ENCODE data around the gene TDRD10.

The TDRD10 gene

DNA sequence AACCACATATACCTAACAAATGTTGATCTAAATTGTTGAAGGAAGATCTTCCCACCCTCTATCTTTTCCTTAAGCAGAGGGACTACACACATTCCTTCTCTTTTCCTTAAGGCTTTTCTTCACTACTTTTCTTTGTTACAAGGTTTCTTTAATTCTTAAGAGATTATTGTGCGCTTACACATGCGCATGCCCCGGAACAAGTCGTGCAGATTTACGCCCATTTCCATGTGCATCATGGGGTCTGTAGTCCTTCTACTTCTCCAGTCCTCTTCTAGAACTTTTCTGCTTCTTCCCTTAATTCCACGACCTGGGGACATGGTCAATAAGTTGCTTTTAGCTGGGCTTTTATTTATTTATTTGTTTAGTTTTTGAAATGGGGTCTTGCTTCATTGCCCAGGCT is 63.9 kb downstream of the TDRD10 start:
- ATAC-seq (ENCODE audit: insufficient read depth, low read depth) = no peak
- TF ChIP-seq EZH2 (IDR thresholded peaks at IDR 0.05; ENCODE audit: borderline replicate concordance, low read depth, low read length, severe bottlenecking) = no peak
- TF ChIP-seq, protein P1, sequence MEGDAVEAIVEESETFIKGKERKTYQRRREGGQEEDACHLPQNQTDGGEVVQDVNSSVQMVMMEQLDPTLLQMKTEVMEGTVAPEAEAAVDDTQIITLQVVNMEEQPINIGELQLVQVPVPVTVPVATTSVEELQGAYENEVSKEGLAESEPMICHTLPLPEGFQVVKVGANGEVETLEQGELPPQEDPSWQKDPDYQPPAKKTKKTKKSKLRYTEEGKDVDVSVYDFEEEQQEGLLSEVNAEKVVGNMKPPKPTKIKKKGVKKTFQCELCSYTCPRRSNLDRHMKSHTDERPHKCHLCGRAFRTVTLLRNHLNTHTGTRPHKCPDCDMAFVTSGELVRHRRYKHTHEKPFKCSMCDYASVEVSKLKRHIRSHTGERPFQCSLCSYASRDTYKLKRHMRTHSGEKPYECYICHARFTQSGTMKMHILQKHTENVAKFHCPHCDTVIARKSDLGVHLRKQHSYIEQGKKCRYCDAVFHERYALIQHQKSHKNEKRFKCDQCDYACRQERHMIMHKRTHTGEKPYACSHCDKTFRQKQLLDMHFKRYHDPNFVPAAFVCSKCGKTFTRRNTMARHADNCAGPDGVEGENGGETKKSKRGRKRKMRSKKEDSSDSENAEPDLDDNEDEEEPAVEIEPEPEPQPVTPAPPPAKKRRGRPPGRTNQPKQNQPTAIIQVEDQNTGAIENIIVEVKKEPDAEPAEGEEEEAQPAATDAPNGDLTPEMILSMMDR (IDR thresholded peaks at IDR 0.05; ENCODE audit: borderline replicate concordance, extremely low read depth, low read length, poor library complexity, severe bottlenecking) = no peak
- H3K27me3 ChIP-seq (ENCODE audit: insufficient read depth, low read length, poor library complexity) = peaks cover 17% of the 10 kb centered on the region

DNA sequence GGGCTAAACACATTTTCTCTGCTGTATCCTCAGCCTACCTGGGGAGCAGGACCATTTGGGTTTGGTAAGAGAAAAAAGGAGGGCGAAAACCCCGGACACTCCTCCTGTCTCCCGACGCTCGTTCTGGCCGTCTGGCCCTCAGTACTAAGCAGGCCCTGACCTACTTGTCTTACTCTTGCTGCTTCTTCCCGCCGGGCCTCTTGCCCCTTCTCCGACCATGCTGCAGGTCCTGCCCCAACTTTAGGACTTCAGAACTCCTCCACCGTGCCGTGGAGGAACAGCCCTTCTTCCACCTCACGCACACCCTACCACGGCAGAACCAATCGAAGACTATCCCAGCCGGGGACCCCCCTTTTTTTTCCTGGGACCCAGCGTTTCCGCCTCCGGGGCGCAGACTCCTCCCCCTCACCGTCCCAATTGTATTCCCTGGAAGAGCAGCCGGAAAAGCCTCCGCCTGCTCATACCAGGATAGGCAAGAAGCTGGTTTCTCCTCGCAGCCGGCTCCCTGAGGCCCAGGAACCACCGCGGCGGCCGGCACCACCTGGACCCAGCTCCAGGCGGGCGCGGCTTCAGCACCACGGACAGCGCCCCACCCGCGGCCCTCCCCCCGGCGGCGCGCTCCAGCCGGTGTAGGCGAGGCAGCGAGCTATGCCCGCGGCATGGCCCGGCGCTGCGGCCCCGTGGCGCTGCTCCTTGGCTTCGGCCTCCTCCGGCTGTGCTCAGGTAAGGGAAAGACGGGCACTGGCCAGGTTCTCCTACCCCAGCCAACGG is 65.6 kb downstream of the TDRD10 start, which contains the start of gene CHRNB2:
CHRNB2 (plus strand) TSS at position 393 of the 771 bp plus-strand sequence; CDS start at position 660, 267 bp downstream.
- peaks cover 25% of the 10 kb centered on the region for H4K20me1 ChIP-seq (ENCODE audit: insufficient read depth, low read length)
- peaks cover 7% of the 10 kb centered on the region for H3K4me1 ChIP-seq (ENCODE audit: insufficient read depth, low read length)
- no peak within 1 kb of the TSS for H3K9ac ChIP-seq (ENCODE audit: low read depth, low read length)
- H3K4me2 ChIP-seq (ENCODE audit: insufficient read depth, low read length) = peak within 1 kb of the TSS; percentile 53
- H3K27ac ChIP-seq (ENCODE audit: low read length) = no peak within 1 kb of the TSS
- peak; percentile 50 for TF ChIP-seq EZH2 (IDR thresholded peaks at IDR 0.05; ENCODE audit: borderline replicate concordance, low read depth, low read length, severe bottlenecking)
- TF ChIP-seq, protein P1 (IDR thresholded peaks at IDR 0.05; ENCODE audit: borderline replicate concordance, extremely low read depth, low read length, poor library complexity, severe bottlenecking) = no peak
- no peak within 1 kb of the TSS for H2AFZ ChIP-seq (ENCODE audit: low read depth, low read length)
- peaks cover 17% of the 10 kb centered on the region for H3K27me3 ChIP-seq (ENCODE audit: insufficient read depth, low read length, poor library complexity)
- DNase-seq (peak; percentile 80), ATAC-seq (ENCODE audit: insufficient read depth, low read depth) (peak; percentile 99)
- no peaks in the 10 kb centered on the region for H3K36me3 ChIP-seq (ENCODE audit: insufficient read depth, low read length)
- no peak within 1 kb of the TSS for H3K4me3 ChIP-seq (ENCODE audit: low read depth in 1 of 2, low read length in 2 of 2)
- no peaks in the 10 kb centered on the region for H3K79me2 ChIP-seq (ENCODE audit: insufficient read depth, low read length)
- H3K9me3 ChIP-seq (ENCODE audit: insufficient read depth, low read length, severe bottlenecking) = no peaks in the 10 kb centered on the region

More for the DNA sequence above, 63.9 kb downstream of the TDRD10 start:
- no peak overlapping the region for H2AFZ ChIP-seq (ENCODE audit: low read depth, low read length)
- peaks cover 19% of the 10 kb centered on the region for H4K20me1 ChIP-seq (ENCODE audit: insufficient read depth, low read length)
- no peak overlapping the region for H3K9ac ChIP-seq (ENCODE audit: low read depth, low read length)
- no peaks in the 10 kb centered on the region for H3K9me3 ChIP-seq (ENCODE audit: insufficient read depth, low read length, severe bottlenecking)
- no peak overlapping the region for H3K4me3 ChIP-seq (ENCODE audit: low read depth in 1 of 2, low read length in 2 of 2)
- no peak for DNase-seq
- no peaks in the 10 kb centered on the region for H3K36me3 ChIP-seq (ENCODE audit: insufficient read depth, low read length)
- H3K4me1 ChIP-seq (ENCODE audit: insufficient read depth, low read length) = peaks cover 7% of the 10 kb centered on the region
- H3K79me2 ChIP-seq (ENCODE audit: insufficient read depth, low read length) = no peaks in the 10 kb centered on the region
- no peak overlapping the region for H3K4me2 ChIP-seq (ENCODE audit: insufficient read depth, low read length)
- H3K27ac ChIP-seq (ENCODE audit: low read length) = no peak overlapping the region

DNA sequence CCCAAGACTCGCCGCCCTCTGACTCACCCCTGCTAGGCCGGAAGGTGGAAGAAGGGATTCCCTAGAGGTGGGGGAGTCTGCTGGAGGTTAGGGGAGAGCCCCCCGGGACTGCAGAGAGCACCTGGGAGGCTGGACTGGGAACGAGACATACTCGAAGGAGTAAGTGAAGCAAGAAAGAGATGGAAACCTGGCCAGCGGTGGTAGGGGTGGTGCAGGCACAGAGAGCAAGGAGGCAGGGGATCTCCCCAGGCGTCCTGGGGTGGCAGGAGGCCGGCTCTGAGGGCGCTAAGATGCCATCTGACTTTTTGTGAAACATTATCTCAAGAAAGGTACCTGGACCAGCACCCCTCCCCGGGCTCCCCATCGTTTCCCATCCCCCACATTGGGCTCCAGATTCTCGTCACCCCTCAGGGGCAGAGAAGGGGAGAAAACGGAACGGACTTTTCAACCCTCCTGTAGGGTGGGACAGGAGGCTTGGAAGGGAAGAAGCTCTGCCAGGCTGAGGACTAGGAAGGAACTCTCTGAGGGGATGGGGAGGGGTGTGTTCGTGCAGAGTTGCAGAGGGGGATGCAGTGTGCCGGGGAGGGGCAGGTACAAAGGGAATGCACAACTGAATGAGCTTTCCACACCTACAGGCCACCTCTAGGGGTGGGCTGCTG is 66.3 kb downstream of the TDRD10 start:
- no peak overlapping the region for H3K27ac ChIP-seq (ENCODE audit: low read length)
- peak overlapping the region; percentile 53 for H3K4me2 ChIP-seq (ENCODE audit: insufficient read depth, low read length)

More for the DNA sequence above, 66.3 kb downstream of the TDRD10 start:
- Histone ChIP-seq H3K36me3 (ENCODE audit: insufficient read depth, low read length) (no peaks in the 10 kb centered on the region), H3K79me2 (ENCODE audit: insufficient read depth, low read length) (no peaks in the 10 kb centered on the region), H3K27me3 (ENCODE audit: insufficient read depth, low read length, poor library complexity) (peaks cover 17% of the 10 kb centered on the region), H3K9ac (ENCODE audit: low read depth, low read length) (no peak overlapping the region), H3K4me3 (ENCODE audit: low read depth in 1 of 2, low read length in 2 of 2) (no peak overlapping the region), H3K4me1 (ENCODE audit: insufficient read depth, low read length) (peaks cover 7% of the 10 kb centered on the region), H4K20me1 (ENCODE audit: insufficient read depth, low read length) (peaks cover 25% of the 10 kb centered on the region), H3K9me3 (ENCODE audit: insufficient read depth, low read length, severe bottlenecking) (no peaks in the 10 kb centered on the region), H2AFZ (ENCODE audit: low read depth, low read length) (no peak overlapping the region)
- TF ChIP-seq, protein P1 (IDR thresholded peaks at IDR 0.05; ENCODE audit: borderline replicate concordance, extremely low read depth, low read length, poor library complexity, severe bottlenecking) = no peak
- no peak for TF ChIP-seq EZH2 (IDR thresholded peaks at IDR 0.05; ENCODE audit: borderline replicate concordance, low read depth, low read length, severe bottlenecking)
- DNase-seq = no peak
- no peak; the same call in 2 of the 3 replicates for ATAC-seq (ENCODE audit: insufficient read depth, low read depth)
